Measurements from ENCODE around the gene YPEL5. TPM values are rescaled to one million over a fixed set of nuclear protein-coding genes. Genes with fewer than 3 reads are reported as not detected.

The YPEL5 gene
- total RNA-seq, 1 donor from 2014 or later, result 66.4 TPM

DNA sequence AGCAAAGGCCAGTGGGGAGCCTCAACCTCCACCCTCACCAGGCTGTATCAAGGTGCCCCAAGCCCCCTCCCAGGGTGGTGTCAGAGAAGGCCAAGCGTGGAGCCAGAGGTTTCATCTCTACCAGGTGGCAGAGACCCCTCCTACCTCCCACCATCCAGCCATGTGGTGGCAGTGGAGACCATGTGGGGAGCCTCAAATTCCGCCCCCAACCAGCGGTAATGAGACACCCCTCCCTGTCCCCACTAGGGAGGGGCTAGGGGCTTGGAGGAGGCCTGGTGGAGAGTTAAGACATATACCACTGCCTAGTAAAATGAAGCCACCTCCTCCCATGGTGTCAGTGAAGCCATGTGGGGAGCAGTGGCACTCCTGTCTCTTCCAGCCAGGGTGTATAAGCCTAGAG lies 24.4 kb upstream of the YPEL5 start:
- no peaks in the 10 kb centered on the region for H3K4me1 Mint-ChIP-seq
- peaks cover 5% of the 10 kb centered on the region for H3K9me3 Mint-ChIP-seq
- Histone ChIP-seq H3K9ac (no peak overlapping the region), H3K9me3 (ENCODE audit: low read depth) (no peaks in the 10 kb centered on the region), H3K27ac (no peak overlapping the region), H3K4me1 (no peaks in the 10 kb centered on the region), H3F3A (ENCODE audit: low read depth) (no peaks in the 10 kb centered on the region), H3K27me3 (no peaks in the 10 kb centered on the region), H2AFZ (replicated peaks) (no peak overlapping the region), H3K4me2 (no peak overlapping the region), H3K79me2 (ENCODE audit: low read depth) (no peaks in the 10 kb centered on the region), H4K20me1 (ENCODE audit: low read depth) (no peaks in the 10 kb centered on the region), H3K36me3 (peaks cover 5% of the 10 kb centered on the region), H3K4me3 (no peak overlapping the region)
- H3K36me3 Mint-ChIP-seq, result no peaks in the 10 kb centered on the region
- no peak overlapping the region for H3K27ac Mint-ChIP-seq
- DNase-seq (ENCODE audit: low spot score), result no peak
- no peak overlapping the region for H3K4me3 Mint-ChIP-seq
- H3K27me3 Mint-ChIP-seq (ENCODE audit: insufficient read depth, low read depth), result no peaks in the 10 kb centered on the region
- TF ChIP-seq EZH2 (IDR thresholded peaks at IDR 0.05), result no peak
- TF ChIP-seq, protein P1, sequence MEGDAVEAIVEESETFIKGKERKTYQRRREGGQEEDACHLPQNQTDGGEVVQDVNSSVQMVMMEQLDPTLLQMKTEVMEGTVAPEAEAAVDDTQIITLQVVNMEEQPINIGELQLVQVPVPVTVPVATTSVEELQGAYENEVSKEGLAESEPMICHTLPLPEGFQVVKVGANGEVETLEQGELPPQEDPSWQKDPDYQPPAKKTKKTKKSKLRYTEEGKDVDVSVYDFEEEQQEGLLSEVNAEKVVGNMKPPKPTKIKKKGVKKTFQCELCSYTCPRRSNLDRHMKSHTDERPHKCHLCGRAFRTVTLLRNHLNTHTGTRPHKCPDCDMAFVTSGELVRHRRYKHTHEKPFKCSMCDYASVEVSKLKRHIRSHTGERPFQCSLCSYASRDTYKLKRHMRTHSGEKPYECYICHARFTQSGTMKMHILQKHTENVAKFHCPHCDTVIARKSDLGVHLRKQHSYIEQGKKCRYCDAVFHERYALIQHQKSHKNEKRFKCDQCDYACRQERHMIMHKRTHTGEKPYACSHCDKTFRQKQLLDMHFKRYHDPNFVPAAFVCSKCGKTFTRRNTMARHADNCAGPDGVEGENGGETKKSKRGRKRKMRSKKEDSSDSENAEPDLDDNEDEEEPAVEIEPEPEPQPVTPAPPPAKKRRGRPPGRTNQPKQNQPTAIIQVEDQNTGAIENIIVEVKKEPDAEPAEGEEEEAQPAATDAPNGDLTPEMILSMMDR (IDR thresholded peaks at IDR 0.05), result no peak
- no peak for TF ChIP-seq EZH2phosphoT487 (IDR thresholded peaks at IDR 0.05)

DNA sequence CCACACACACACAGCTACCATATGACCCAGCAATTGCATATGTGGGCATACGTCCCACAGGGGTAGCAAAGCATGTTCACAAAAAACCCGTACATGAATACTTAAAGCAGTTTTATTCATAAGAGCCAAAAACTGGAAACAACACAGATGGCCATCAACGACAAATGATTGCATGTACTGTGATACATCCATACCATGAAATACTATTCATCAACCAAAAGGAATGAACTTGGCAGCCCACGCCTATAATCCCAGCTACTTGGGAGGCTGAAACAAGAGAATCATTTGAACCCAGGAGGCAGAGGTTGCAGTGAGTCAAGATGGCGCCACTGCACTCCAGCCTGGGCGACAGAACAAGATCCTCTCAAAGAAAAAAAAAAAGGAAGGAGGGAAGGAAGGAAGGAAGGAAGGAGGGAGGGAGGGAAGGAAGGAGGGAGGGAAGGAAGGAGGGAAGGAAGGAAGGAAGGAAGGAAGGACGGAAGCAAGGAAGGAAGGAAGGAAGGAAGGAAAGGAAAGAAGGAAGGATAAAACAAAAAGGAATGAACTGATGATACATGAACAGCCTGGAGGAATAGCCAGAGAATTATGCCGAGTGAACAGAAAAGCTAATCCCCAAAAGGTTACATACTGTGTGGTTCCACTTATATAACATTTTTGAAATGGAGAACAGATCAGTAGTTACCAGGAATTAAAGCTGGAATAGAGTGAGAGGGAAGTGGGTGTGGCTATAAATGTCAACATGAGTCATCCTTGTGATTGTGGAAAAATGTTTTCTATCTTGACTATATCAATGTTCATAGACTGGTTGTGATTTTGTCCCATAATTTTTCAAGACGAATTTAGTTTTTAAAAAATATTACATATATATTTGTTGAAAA lies 19.6 kb upstream of the YPEL5 start:
- Mint-ChIP-seq H3K4me3 (no peak overlapping the region), H3K27ac (no peak overlapping the region), H3K9me3 (peaks cover 5% of the 10 kb centered on the region), H3K27me3 (ENCODE audit: insufficient read depth, low read depth) (no peaks in the 10 kb centered on the region), H3K4me1 (no peaks in the 10 kb centered on the region), H3K36me3 (no peaks in the 10 kb centered on the region)
- Histone ChIP-seq H3K9ac (no peak overlapping the region), H3K4me2 (no peak overlapping the region), H3K36me3 (peaks cover 5% of the 10 kb centered on the region), H3K4me3 (no peak overlapping the region), H2AFZ (replicated peaks) (no peak overlapping the region), H3K9me3 (ENCODE audit: low read depth) (no peaks in the 10 kb centered on the region), H3K4me1 (no peaks in the 10 kb centered on the region), H3F3A (ENCODE audit: low read depth) (no peaks in the 10 kb centered on the region), H4K20me1 (ENCODE audit: low read depth) (no peaks in the 10 kb centered on the region), H3K79me2 (ENCODE audit: low read depth) (no peaks in the 10 kb centered on the region), H3K27me3 (no peaks in the 10 kb centered on the region), H3K27ac (no peak overlapping the region)
- no peak for TF ChIP-seq EZH2phosphoT487 (IDR thresholded peaks at IDR 0.05)
- TF ChIP-seq, protein P1 (IDR thresholded peaks at IDR 0.05), result no peak
- DNase-seq (ENCODE audit: low spot score), result no peak

- H3K9me3 ChIP-seq (ENCODE audit: low read depth), result no peaks in the 10 kb centered on the region
- no peak for TF ChIP-seq EZH2 (IDR thresholded peaks at IDR 0.05)
- TF ChIP-seq EZH2phosphoT487 (IDR thresholded peaks at IDR 0.05), result no peak
- TF ChIP-seq, protein P1 (IDR thresholded peaks at IDR 0.05), result no peak
- no peak overlapping the region for H3K4me2 ChIP-seq
- Mint-ChIP-seq H3K4me3 (no peak overlapping the region), H3K9me3 (no peaks in the 10 kb centered on the region), H3K27ac (no peak overlapping the region), H3K27me3 (ENCODE audit: insufficient read depth, low read depth) (peaks cover 6% of the 10 kb centered on the region), H3K4me1 (no peaks in the 10 kb centered on the region), H3K36me3 (no peaks in the 10 kb centered on the region)
- H2AFZ ChIP-seq (replicated peaks), result no peak overlapping the region
- no peaks in the 10 kb centered on the region for H3K4me1 ChIP-seq
- DNase-seq (ENCODE audit: low spot score), result no peak
- H3K9ac ChIP-seq, result no peak overlapping the region
- H3K79me2 ChIP-seq (ENCODE audit: low read depth), result no peaks in the 10 kb centered on the region
- no peaks in the 10 kb centered on the region for H4K20me1 ChIP-seq (ENCODE audit: low read depth)
- no peak overlapping the region for H3K27ac ChIP-seq
- no peaks in the 10 kb centered on the region for H3F3A ChIP-seq (ENCODE audit: low read depth)
- no peaks in the 10 kb centered on the region for H3K36me3 ChIP-seq
- no peak overlapping the region for H3K4me3 ChIP-seq
- H3K27me3 ChIP-seq, result no peaks in the 10 kb centered on the region
Measured at GRCh38 chr2:30134582-30134981, 12.2 kb upstream of the YPEL5 start.

All from neural progenitor cell (in vitro differentiated cells).